HG02840 (cell line): ENCODE results near the gene CCDC181.

Experiments used
- ATAC-seq: cut with Tn5 transposase; IDR thresholded peaks from one replicate; pipeline ENCODE4 v1.9.1; 2021; ENCODE audit warnings: mild to moderate bottlenecking, moderate library complexity, moderate number of reproducible peaks; ENCODE audit not compliant: unreplicated experiment, low FRiP score

The CCDC181 gene

DNA sequence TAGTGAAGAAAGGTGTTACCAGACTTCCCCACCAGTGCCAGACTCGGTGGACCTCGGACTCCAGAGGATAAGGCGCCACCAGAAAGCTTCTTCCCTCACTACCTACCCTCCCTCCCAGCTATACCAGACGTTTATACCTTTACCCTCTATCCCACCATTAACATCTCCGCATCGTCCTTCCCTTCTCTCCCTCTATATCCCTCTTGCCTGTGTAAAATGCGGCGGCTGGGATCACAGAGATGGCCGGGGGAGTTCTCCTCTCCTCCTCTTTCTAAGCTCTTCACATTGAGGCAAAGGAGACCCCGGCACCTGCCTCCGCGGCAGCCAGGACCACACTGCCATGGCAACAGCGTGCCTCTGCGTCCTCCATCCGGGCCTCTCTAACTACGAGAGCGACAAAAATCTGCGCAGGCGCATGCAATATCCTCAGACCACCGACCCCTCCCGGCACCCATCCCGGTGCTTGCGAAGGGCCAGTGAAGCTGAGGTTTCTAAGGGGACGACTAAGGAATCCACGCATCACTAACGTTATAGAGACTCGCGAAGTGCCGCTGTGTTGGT is at the start of gene CCDC181:
TSS of gene CCDC181 (minus strand) at position 394 of the 561 bp plus-strand sequence. CDS start 2,547 bp downstream, outside the sequence.
- peak; percentile 78 for ATAC-seq

DNA sequence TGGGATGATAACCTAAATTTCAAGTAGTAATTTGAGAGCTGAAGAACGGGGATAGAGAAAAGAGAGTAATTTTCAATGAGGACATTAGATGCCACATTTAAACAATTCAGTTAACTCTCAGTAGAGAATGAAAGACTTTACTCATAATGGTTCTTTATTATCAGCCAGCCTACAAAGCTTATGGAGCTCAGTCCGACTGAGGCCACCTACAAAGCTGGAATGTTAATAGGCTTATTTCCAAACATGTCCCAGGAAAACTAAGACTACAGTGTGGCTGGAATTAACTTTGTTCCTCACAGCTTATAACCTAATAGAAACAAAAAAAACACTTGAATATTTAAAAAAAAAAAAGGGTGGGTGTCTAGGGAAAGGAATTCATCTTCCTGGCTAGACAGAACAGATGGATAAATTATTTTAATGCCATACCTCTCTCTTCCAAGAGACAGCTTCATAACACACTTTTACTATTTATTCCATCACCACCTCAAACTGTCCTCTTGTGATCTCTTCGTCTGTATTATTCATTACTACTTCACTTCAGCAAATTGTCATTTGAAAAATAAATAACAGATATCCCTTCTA is 48.6 kb upstream of the CCDC181 start:
- ATAC-seq = no peak

DNA sequence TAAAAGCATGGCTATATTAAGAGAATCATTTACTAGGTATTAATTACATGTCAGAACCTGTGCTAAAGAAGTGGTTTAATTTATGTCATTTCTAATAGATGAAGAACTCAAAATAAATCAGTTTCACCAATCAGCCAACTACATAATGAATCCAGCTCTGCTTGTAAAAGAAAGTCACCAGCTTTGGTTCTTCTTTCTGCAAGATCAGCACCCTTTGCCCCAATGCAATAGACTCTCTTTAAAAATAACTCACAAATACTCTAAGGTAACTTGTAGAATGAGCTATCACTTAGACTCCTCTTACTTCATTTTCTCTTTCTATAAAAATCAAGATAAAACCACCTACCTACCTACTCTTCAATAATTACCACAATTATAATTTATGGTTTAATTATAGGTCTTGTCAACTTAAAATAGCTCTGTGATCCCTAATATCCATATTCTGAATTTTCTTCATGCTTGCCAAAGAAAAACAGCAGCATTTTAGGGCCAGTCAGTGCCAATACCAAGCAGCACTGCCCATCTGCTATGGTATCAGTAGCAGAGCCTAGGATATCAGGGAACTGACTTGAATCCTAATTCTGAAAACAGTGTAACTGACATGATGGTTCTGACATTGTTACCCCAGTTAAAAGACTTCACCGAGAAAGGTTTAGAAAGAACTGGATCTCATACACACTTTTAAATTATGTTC is 47.2 kb upstream of the CCDC181 start:
- no peak for ATAC-seq

DNA sequence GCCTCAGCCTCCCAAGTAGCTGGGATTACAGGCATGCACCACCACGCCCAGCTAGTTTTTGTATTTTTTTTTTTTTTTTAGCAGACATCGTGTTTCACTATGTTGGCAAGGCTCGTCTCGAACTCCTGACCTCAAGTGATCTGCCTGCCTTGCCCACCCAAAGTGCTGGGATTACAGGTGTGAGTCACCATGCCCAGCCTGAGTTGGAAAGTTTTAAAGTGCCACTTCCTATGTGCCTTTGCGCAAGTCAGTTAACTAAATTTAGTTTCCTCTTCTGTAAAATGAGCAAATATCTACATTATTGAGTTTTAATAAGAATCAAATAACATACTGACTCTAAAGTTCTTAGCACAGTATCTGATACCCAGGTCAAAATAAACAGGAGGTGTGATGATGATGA is 46.1 kb upstream of the CCDC181 start:
- no peak for ATAC-seq

DNA sequence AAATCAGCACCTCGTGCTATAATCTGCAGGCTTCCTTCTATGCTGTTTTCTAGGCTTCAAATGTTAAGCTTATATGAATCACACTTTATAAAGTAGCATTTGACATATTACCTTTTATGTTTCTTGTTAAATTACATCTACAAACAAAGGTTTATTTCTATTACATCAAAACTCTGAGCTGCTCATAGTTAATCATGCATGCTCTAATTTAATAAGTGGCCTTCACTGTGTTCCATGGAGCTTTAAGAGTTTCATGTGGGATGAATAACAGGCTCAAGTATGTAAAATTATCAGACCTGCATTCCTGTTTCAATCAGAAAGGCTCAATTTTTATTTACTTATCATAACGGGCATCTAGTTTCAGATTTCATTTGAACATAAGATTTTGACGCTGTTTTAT is 45.5 kb upstream of the CCDC181 start:
- no peak for ATAC-seq

DNA sequence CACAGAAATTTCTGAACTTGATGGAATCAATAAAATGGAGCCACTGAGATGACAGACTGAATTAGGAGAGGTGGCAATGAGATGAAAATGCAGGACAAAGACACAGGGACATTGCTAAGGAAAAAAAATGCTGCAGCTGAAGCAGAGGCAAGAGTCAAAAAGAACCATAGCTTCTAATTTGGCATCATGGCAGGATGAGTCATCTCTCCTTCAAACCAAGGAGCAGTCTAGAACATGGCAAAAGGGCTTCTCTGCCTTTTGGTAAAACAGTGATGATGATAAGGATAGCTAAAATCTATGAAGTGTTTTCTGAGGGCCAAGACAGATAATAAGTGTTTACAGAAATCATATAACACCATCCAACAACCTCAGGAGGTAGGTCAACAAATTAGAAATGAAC is 41.7 kb upstream of the CCDC181 start:
- no peak for ATAC-seq

DNA sequence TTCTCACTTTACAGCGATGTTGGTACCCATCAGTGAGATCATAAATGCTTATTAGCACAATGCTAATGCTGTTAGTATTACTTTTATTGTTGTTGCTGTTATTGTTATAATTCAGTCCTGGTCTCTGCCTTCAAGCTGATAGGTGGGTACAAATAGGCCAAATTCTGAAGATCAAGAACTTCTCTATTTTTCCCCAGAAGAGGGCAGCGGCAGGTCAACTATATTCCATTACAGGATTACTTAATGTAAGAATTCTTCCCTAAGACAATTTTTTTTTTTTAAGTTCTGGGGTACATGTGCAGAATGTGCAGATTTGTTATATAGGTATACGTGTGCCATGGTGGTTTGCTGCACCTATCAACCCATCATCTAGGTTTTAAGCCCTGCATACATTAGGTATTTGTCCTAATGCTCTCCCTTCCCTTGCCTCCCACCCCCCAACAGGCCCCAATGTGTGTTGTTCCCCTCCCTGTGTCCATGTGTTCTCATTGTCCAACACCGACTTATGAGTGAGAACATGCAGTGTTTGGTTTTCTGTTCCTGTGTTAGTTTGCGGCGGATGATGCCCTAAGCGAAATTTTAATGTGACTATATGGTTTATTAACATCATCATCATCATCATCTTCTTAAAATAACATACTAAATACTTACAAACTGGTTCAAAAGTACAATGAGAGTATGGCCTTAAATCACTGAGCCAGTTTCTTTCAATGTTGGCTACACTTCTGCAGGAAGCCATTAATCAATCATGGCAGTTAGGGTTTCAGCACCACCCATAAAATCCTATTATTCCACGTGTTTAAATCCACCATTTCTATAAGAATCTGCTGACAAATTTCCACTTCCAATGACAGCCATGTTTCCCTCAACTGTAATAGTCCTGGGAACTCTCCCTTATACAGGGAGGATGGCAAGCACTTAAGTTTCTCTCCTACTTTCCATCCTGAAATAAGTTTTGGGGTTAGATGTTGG is 39.3 kb upstream of the CCDC181 start:
- no peak for ATAC-seq

DNA sequence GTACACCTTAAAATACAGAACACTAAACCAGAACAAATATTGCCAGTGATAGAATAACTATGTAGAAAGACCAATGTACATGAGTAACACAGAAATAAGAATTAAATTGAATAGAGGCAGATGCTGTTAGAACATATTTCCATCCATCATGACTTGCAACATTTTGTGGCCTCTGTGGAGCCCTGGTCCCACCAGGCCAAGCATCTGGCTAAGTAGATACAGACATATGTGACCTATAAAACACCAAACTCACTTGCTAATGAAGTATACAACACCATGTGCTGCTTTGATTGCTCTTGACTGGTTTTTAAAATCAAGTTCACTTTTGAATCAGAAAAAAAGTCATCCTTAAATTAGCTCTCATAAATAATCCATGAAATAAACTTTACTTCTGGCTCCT is 38.0 kb upstream of the CCDC181 start:
- no peak for ATAC-seq

DNA sequence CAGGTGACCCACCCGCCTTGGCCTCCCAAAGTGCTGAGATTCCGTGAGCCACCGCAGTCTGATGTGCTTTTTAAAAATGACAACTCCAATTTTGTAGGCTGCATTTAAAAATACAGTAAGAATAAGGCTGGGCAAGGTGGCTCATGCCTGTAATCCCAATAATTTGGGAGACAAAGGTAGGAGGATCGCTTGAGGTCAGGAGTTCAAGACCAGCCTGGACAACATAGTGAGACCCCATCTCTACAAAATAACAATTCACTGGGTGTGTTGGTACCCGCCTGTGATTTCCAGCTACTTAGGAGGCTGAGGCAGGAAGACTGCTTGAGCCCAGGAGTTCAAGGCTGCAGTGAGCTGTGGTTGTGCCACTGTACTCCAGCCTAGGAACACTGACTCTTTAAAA is 35.1 kb upstream of the CCDC181 start:
- ATAC-seq = no peak

DNA sequence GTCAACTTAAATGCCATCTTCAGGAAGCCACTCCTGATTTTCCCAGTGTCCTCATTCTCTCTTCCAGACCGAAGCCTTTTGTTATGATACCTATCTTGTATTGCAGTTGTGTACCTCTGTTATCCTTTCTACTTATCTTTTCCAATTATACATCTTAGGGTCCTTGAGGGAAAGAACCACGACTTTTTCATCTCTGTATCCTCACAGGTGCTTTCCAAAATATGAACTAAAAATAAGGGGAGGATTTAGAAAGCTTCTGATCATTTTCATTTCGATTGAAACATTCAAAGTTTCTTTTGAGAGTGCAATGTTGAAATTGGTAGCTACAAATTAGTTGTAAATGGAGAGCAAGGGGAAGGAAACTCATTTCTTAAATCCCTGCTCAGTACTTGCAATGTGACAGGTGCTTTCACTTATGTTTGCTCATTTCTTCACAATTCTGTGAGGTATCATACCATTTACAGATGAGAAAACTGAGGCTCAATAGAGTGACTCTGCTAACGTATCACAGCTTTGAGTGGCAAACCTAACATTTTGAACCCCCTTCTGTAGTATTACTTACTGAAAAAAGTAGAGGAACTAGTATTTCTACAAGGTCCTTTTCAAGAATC is 34.2 kb upstream of the CCDC181 start:
- no peak for ATAC-seq

DNA sequence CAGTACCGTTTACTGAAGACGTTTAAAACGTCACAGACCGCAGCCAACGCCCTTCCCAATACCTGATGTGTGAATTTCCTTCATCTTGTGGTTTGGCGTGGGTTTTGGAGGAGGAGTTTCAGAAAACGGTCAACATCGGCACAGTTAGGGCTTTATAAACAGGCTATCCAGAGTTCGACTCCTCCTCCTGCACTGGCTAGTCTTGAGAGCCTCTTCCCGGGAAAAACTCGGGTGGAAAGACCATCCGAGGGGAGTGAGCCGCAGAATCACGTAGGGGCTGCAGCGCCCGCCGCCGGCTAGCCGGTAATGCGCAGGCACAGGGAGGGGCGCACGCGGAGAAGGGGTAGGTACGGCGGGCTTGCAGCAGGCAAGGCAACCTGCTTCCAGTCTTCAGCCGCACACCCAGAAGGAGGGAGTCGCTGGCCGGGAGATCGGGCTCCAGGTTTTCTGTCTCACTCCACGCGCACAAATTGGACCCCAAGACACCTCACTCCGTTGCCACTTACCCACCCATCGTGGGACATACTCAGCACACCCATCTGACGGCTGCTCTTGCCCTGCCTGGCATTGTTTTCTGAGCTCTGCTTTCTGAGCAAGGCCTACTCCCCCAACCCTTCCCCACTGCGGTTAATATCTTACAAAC is 33.0 kb upstream of the CCDC181 start:
- no peak for ATAC-seq

DNA sequence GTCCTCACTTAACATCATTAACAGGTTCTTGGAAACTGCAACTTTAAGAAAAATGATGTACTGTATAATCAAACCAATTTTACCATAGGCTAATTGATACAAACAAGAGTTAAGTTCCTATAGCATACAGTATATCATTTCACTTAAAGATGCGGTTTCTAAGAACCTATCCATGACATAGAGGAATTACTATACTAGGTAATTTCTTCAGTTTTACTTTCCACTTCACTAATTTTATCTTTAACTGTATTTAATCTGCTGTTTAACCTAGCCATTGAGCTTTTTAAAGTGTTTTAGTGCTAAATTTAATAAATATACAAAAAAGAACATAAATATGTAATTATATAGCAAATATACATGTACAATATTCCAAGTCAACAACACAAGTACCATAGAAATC is 30.2 kb upstream of the CCDC181 start:
- ATAC-seq = no peak

DNA sequence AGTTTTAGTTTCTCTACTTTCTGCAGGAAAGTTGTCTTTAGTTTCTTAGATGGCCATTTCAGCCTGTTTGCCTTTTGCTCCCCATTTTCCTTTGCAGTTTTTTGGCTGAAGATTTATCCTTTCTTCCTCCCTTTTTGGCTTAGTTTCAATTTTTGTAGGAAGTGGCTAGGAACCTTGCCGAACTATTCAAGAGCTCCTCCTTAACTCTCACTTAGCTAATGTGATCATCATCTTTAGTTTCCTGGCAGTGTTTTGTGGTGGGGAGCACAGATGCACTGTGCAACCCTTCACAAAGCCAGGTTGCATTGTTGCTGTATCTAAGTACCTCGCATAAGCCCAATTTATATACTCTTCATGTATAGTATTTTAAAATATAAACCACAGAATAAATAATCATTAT is 28.8 kb upstream of the CCDC181 start:
- no peak for ATAC-seq

DNA sequence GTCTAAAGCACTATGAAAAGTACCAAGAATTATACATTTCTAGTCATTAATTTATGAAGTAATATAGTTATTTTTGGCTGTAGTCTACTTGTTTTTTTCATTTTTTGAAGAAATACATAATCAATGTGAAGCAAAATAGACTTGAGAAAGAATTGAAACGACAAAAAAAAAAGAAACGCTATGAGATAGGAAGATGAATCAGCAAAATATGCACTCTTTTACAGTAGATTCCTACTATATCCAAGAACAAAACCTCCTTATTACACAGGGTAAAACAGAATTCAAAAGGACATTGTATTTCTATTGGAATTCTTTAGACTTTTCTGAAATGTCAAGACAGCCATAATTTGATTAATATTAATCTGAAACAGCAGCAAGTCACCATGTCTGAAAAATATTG is 25.6 kb upstream of the CCDC181 start:
- ATAC-seq = no peak

DNA sequence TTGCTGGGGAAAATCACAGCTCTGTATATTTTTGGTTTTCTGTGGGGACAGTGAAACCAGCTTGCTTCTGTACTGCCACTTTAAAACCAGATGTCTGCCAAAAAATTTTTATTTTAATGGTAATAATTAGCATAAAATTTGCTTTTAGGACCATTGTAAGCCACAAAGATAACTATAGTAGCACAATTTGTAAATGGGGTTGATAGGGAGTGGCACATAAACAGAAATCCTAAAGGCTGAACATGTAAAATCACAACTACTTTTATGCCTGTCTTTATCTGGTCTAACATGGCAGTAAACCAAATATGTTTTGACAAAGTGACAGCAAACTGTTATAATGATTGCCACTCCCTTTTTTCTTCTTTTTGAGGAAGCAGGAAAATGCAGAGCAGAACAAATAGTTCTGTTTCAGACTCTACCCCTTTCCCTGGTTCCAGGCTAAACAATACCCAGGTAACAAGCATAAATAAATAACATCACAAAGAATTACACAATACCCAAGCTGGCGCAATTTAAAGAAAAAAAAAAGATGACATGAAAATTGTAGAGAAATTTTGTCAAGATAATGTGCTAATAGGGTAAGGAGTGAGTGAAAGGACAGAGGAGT is 24.0 kb upstream of the CCDC181 start:
- ATAC-seq = no peak

DNA sequence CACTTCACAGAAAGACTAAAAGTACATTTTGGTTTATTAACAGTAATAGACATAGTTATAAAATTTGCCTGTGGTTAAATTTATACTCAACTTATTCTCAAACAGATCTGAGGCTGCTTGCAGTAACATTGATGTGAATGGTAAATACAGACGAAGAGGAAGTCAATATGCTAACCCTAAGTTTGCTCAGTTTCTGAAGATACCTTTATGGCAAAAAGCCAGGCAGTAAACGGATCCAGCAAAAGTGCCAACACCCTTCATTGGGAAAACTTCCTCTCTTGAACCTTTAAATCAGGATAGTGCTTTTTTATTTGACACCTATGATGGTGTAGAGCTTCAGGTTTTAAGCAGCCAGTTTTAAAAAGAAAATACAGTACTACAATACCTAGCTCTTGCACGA is 16.6 kb upstream of the CCDC181 start:
- ATAC-seq = no peak

DNA sequence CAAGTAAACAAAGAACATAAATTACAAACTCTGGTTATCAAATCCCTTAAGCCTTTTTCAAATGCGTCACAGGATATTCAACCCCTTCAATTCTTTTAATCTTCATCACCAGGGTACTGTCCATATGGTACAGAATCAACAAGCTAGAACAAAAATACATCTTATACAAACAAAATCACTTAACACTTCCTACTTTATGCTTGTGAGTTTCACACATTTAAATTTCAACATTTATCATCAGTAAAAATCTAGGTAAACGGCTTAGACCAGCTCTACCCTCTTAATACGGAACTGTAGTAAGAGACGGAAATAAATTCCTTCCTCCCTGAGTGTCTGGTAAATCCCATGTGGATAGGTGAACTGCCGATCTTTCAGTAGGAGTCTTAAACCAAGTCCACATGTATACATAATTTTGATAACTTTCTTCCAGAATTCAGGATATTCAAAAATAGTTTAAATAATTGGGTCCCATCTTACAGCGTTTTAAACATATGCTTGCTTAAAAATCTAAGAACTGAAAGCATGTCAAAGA is 1.0 kb downstream of the CCDC181 start:
- no peak for ATAC-seq

DNA sequence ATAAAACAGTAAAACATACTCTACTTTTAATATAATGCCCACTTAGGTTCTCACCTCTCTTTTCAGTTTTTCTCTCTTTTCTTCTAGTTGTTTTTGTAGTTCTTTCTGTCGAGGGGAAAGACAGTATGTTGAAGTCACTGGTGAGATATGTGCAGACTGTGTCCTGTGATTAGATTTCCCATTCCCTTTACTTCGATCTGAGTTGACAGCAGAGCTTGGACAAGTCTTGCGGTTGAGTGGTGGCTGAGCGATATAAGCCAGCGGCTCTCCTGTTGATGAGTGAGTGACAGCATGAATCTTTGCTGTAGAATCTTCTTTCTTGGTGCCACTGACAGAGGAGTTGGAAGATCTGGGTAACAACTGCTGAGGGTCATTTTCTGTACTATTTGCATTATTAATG is 6.0 kb downstream of the CCDC181 start:
- ATAC-seq = no peak

DNA sequence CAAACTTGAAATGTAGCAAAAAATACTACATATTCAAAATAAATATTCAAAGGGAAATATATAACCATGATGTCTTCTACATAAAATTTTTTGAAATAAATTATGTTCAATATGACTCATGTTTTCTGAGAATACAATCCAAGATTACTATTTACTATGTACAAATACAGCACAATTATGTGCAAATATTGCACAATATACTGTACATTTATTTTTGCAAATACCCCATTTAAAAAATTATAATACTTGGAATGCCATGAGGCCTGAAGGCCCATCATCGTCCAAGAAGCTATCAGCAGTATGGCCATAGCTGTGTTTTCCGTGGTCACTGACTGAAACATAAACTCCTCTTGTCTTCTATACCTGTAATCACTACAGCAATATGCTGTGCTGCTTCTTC is 12.3 kb downstream of the CCDC181 start:
- no peak for ATAC-seq
